BLaER1 treated with 17β-estradiol and CSF1 and Interleukin-3, amounts not matched to agents 10 nM and 100 nM (cell line): ENCODE measurements around the gene CDKAL1.
A peak's percentile ranks its signal among the peaks of the same experiment; 100 is the strongest.

Experiments
- H3K27ac ChIP-seq, 11 experiments: shearing (Covaris generic); formaldehyde crosslinking; 2 replicates each; pipeline ENCODE4 v1.8.1; 2022
- H3K27me3 ChIP-seq, 11 experiments: shearing (Covaris generic); formaldehyde crosslinking; 2 replicates each; pipeline ENCODE4 v1.8.1; 2022
- H3K36me3 ChIP-seq, 11 experiments: shearing (Covaris generic); formaldehyde crosslinking; 2 replicates each; pipeline ENCODE4 v1.8.1; 2022
- H3K4me1 ChIP-seq, 10 experiments: shearing (Covaris generic); formaldehyde crosslinking; 2 replicates each; pipeline ENCODE4 v1.8.1; 2022
- H3K4me2 ChIP-seq, 11 experiments: shearing (Covaris generic); formaldehyde crosslinking; 2 replicates each; pipeline ENCODE4 v1.8.1; 2022
- H3K4me3 ChIP-seq, 10 experiments: shearing (Covaris generic); formaldehyde crosslinking; 2 replicates each; pipeline ENCODE4 v1.8.1; 2022
- H3K9ac ChIP-seq, 11 experiments: shearing (Covaris generic); formaldehyde crosslinking; 2 replicates each; pipeline ENCODE4 v1.8.1; 2022
- H3K9me3 ChIP-seq, 11 experiments: shearing (Covaris generic); formaldehyde crosslinking; replicated peaks in 1 of 11; 2 replicates each; pipeline ENCODE4 v1.8.1; 2022
- H4K20me1 ChIP-seq, 11 experiments: shearing (Covaris generic); formaldehyde crosslinking; 2 replicates each; pipeline ENCODE4 v1.8.1; 2022
- Cebpa-rat ChIP-seq, 11 experiments: shearing (Covaris generic); IDR thresholded peaks; 2 replicates each; pipeline ENCODE4 v1.8.1; 2022

The CDKAL1 gene

GRCh38 chr6:20660534-20660933, 126.3 kb downstream of the CDKAL1 start:
- Histone ChIP-seq H3K9ac (no peak overlapping the region), H4K20me1 (peaks cover 0 to 4% (median 0%) of the 10 kb centered on the region in 11 experiments; a peak in 2 of 22 replicates), H3K27me3 (no peaks in the 10 kb centered on the region), H3K27ac (no peak overlapping the region), H3K4me2 (no peak overlapping the region), H3K36me3 (peaks cover 0 to 12% (median 5%) of the 10 kb centered on the region in 11 experiments; a peak in 5 of 22 replicates), H3K9me3 (0 out of 22 replicates have a peak, but pooled peaks cover 0 to under 1% (median 0%) of the 10 kb centered on the region in 11 experiments), H3K4me1 (peaks cover 0 to 8% (median 0%) of the 10 kb centered on the region in 10 experiments; a peak in 3 of 20 replicates), H3K4me3 (no peak overlapping the region)
- no peak for TF ChIP-seq Cebpa-rat (IDR thresholded peaks at IDR 0.05)

GRCh38 chr6:20661721-20662120, 127.5 kb downstream of the CDKAL1 start:
- Histone ChIP-seq H3K9me3 (no peaks in the 10 kb centered on the region), H3K4me3 (no peak overlapping the region), H3K27ac (no peak overlapping the region), H3K36me3 (peaks cover 0 to 7% (median 0%) of the 10 kb centered on the region in 11 experiments; a peak in 2 of 22 replicates), H3K4me1 (peaks cover 0 to 8% (median 0%) of the 10 kb centered on the region in 10 experiments; a peak in 3 of 20 replicates), H4K20me1 (peaks cover 0 to 4% (median 0%) of the 10 kb centered on the region in 11 experiments; a peak in 1 of 22 replicates), H3K4me2 (no peak overlapping the region), H3K27me3 (no peaks in the 10 kb centered on the region), H3K9ac (no peak overlapping the region)
- TF ChIP-seq Cebpa-rat (IDR thresholded peaks at IDR 0.05), result no peak

- H3K4me2 ChIP-seq, result no peak overlapping the region
- H3K27me3 ChIP-seq, result no peaks in the 10 kb centered on the region
- peaks cover 0 to 10% (median 0%) of the 10 kb centered on the region in 10 experiments; a peak in 3 of 20 replicates for H3K4me1 ChIP-seq
- peaks cover 0 to 4% (median 0%) of the 10 kb centered on the region in 11 experiments; a peak in 1 of 22 replicates for H4K20me1 ChIP-seq
- no peak overlapping the region for H3K27ac ChIP-seq
- H3K36me3 ChIP-seq, result peaks cover 0 to 7% (median 0%) of the 10 kb centered on the region in 11 experiments; a peak in 2 of 22 replicates
- no peak for TF ChIP-seq Cebpa-rat (IDR thresholded peaks at IDR 0.05)
- H3K9ac ChIP-seq, result no peak overlapping the region
- no peak overlapping the region for H3K4me3 ChIP-seq
- no peaks in the 10 kb centered on the region for H3K9me3 ChIP-seq
These were observed 130.0 kb downstream of the CDKAL1 start for GRCh38 chr6:20664250-20664649.

GRCh38 chr6:20665290-20665689, 131.0 kb downstream of the CDKAL1 start:
- Histone ChIP-seq H3K4me1 (peaks cover 0 to 11% (median 0%) of the 10 kb centered on the region in 10 experiments; a peak in 3 of 20 replicates), H3K9me3 (no peaks in the 10 kb centered on the region), H4K20me1 (peaks cover 0 to 4% (median 0%) of the 10 kb centered on the region in 11 experiments; a peak in 2 of 22 replicates), H3K4me3 (no peak overlapping the region), H3K27me3 (no peaks in the 10 kb centered on the region), H3K4me2 (no peak overlapping the region), H3K9ac (no peak overlapping the region), H3K27ac (no peak overlapping the region), H3K36me3 (no peaks in the 10 kb centered on the region)
- TF ChIP-seq Cebpa-rat (IDR thresholded peaks at IDR 0.05), result no peak

GRCh38 chr6:20669571-20670314, 135.5 kb downstream of the CDKAL1 start:
- H4K20me1 ChIP-seq, result no peaks in the 10 kb centered on the region; a peak in 1 of 22 replicates
- H3K4me2 ChIP-seq, result peak overlapping the region in 2 of 11 experiments; percentile 27 to 34; a peak in 2 of 22 replicates
- H3K27me3 ChIP-seq, result no peaks in the 10 kb centered on the region
- peaks cover 0 to 11% (median 0%) of the 10 kb centered on the region in 10 experiments; a peak in 3 of 20 replicates for H3K4me1 ChIP-seq
- no peak overlapping the region for H3K27ac ChIP-seq
- H3K9ac ChIP-seq, result no peak overlapping the region
- TF ChIP-seq Cebpa-rat (IDR thresholded peaks at IDR 0.05), result no peak
- no peak overlapping the region for H3K4me3 ChIP-seq
- H3K36me3 ChIP-seq, result peaks cover 0 to 7% (median 0%) of the 10 kb centered on the region in 11 experiments; a peak in 2 of 22 replicates
- H3K9me3 ChIP-seq, result peaks cover 0 to 10% (median 6%) of the 10 kb centered on the region in 11 experiments; a peak in 6 of 22 replicates

GRCh38 chr6:20670750-20671149, 136.5 kb downstream of the CDKAL1 start:
- peaks cover 0 to 7% (median 0%) of the 10 kb centered on the region in 11 experiments; a peak in 2 of 22 replicates for H3K36me3 ChIP-seq
- no peak for TF ChIP-seq Cebpa-rat (IDR thresholded peaks at IDR 0.05)
- H3K4me1 ChIP-seq, result peaks cover 0 to 11% (median 0%) of the 10 kb centered on the region in 10 experiments; a peak in 3 of 20 replicates
- H3K27me3 ChIP-seq, result no peaks in the 10 kb centered on the region
- H3K4me3 ChIP-seq, result no peak overlapping the region
- no peaks in the 10 kb centered on the region; a peak in 1 of 22 replicates for H4K20me1 ChIP-seq
- H3K4me2 ChIP-seq, result no peak overlapping the region
- no peak overlapping the region for H3K9ac ChIP-seq
- H3K9me3 ChIP-seq, result peaks cover 0 to 10% (median 6%) of the 10 kb centered on the region in 11 experiments; a peak in 6 of 22 replicates
- H3K27ac ChIP-seq, result no peak overlapping the region

- Histone ChIP-seq H3K4me1 (peaks cover 0 to 11% (median 0%) of the 10 kb centered on the region in 10 experiments; a peak in 3 of 20 replicates), H3K4me2 (no peak overlapping the region), H3K27me3 (no peaks in the 10 kb centered on the region), H3K9ac (no peak overlapping the region), H3K9me3 (peaks cover 0 to 10% (median 6%) of the 10 kb centered on the region in 11 experiments; a peak in 6 of 22 replicates), H4K20me1 (peaks cover 0 to 5% (median 0%) of the 10 kb centered on the region in 11 experiments; a peak in 1 of 22 replicates), H3K27ac (no peak overlapping the region), H3K36me3 (peaks cover 0 to 7% (median 0%) of the 10 kb centered on the region in 11 experiments; a peak in 3 of 22 replicates), H3K4me3 (no peak overlapping the region)
- TF ChIP-seq Cebpa-rat (IDR thresholded peaks at IDR 0.05), result no peak
These were observed 137.8 kb downstream of the CDKAL1 start for GRCh38 chr6:20672038-20672437.

GRCh38 chr6:20673458-20673857, 139.2 kb downstream of the CDKAL1 start:
- Histone ChIP-seq H3K4me3 (no peak overlapping the region), H3K4me2 (no peak overlapping the region), H3K4me1 (peaks cover 0 to 11% (median 0%) of the 10 kb centered on the region in 10 experiments; a peak in 3 of 20 replicates), H3K9me3 (peaks cover 0 to 10% (median 6%) of the 10 kb centered on the region in 11 experiments; a peak in 6 of 22 replicates), H3K27me3 (no peaks in the 10 kb centered on the region), H3K27ac (no peak overlapping the region), H3K36me3 (peaks cover 0 to 7% (median 0%) of the 10 kb centered on the region in 11 experiments; a peak in 3 of 22 replicates), H3K9ac (no peak overlapping the region), H4K20me1 (peaks cover 0 to 9% (median 0%) of the 10 kb centered on the region in 11 experiments; a peak in 2 of 22 replicates)
- no peak for TF ChIP-seq Cebpa-rat (IDR thresholded peaks at IDR 0.05)

- H3K4me3 ChIP-seq, result no peak overlapping the region
- H3K36me3 ChIP-seq, result peaks cover 0 to 7% (median 0%) of the 10 kb centered on the region in 11 experiments; a peak in 4 of 22 replicates
- H3K9me3 ChIP-seq, result peaks cover 0 to 10% (median 6%) of the 10 kb centered on the region in 11 experiments; a peak in 6 of 22 replicates
- H3K27me3 ChIP-seq, result no peaks in the 10 kb centered on the region
- peaks cover 0 to 4% (median 0%) of the 10 kb centered on the region in 10 experiments; a peak in 3 of 20 replicates for H3K4me1 ChIP-seq
- no peak overlapping the region for H3K27ac ChIP-seq
- H4K20me1 ChIP-seq, result peaks cover 0 to 9% (median 0%) of the 10 kb centered on the region in 11 experiments; a peak in 2 of 22 replicates
- no peak overlapping the region for H3K9ac ChIP-seq
- TF ChIP-seq Cebpa-rat (IDR thresholded peaks at IDR 0.05), result no peak
- no peak overlapping the region for H3K4me2 ChIP-seq
These were observed 140.4 kb downstream of the CDKAL1 start for GRCh38 chr6:20674664-20675063.
